ENCODE results near the gene EFCAB7.

GRCh38 chr1:63590166-63590560 lies 66.8 kb downstream of the EFCAB7 start:
- TF ChIP-seq CTCF (optimal IDR thresholded peaks at IDR 0.05 in 1 of 3, IDR thresholded peaks at IDR 0.05 in 1 of 3, conservative IDR thresholded peaks at IDR 0.05 in 1 of 3; ENCODE audit: extremely low read depth in 1 of 3, insufficient read depth in 2 of 3, low read length in 3 of 3) (no peak), EZH2 (IDR thresholded peaks at IDR 0.05; ENCODE audit: low read length) (no peak)
